Measurements from ENCODE around the gene TRABD2A. TPM values are rescaled to one million over a fixed set of nuclear protein-coding genes. Genes with fewer than 3 reads are reported as not detected.

Gene TRABD2A
- total and polyA plus RNA-seq, 2 of the 13 experiments (the other 11 are each of a cell fraction or from before 2014, with no cell fraction given) = 0.15 TPM; not detected in 1

DNA sequence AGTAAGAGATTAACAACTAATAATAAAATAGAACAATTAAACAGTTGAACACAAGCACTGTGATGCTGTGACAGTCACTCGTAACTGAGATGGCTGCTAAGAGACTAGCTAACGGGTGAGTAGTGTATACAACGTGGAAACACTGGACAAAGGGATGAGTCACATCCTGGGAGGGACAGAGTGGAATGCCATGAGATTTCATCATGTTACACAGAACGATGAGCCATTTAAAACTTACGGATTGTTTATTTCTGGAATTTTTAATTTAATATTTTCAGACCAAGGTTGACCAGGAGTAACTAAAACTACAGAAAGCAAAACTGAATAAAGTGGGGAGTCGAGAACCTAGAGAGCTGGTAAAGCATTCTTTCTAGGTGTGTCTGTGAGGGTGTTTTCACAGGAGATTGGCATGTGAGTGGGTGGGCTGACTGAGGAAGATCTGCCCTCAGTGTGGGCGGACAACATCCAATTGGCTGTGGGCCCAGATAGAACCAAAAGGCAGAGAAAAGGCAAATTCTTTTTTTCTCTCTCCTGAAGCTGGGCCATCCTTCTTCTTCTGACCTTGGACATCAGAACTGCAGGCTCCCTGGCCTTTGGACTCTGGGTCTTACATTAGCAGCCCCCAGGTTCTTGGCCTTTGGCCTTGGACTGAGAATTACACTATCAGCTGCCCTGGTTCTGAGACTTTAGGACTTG is 39.1 kb upstream of the TRABD2A start (continued):
- TF ChIP-seq, protein P1, sequence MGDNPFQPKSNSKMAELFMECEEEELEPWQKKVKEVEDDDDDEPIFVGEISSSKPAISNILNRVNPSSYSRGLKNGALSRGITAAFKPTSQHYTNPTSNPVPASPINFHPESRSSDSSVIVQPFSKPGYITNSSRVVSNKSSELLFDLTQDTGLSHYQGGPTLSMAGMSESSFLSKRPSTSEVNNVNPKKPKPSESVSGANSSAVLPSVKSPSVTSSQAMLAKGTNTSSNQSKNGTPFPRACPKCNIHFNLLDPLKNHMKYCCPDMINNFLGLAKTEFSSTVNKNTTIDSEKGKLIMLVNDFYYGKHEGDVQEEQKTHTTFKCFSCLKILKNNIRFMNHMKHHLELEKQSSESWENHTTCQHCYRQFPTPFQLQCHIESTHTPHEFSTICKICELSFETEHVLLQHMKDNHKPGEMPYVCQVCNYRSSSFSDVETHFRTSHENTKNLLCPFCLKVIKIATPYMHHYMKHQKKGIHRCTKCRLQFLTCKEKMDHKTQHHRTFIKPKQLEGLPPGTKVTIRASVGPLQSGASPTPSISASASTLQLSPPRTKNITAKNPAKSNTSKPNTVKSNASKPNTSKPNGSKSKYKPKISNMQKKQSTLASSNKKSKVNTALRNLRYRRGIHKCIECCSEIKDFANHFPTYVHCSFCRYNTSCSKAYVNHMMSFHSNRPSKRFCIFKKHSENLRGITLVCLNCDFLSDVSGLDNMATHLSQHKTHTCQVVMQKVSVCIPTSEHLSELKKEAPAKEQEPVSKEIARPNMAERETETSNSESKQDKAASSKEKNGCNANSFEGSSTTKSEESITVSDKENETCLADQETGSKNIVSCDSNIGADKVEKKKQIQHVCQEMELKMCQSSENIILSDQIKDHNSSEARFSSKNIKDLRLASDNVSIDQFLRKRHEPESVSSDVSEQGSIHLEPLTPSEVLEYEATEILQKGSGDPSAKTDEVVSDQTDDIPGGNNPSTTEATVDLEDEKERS (CRISPR knock-in tag; IDR thresholded peaks at IDR 0.05) = no peak
- TF ChIP-seq ATF3 (CRISPR knock-in tag; IDR thresholded peaks at IDR 0.05) (peak; percentile 97), TGIF2 (CRISPR knock-in tag; IDR thresholded peaks at IDR 0.05) (no peak; the same call in 1 of the 2 replicates), TAF1 (CRISPR knock-in tag; IDR thresholded peaks at IDR 0.05) (peak; percentile 34; the same call in 1 of the 2 replicates), ZNF576 (CRISPR knock-in tag; IDR thresholded peaks at IDR 0.05) (no peak), IKZF1 (IDR thresholded peaks at IDR 0.05) (no peak), ZNF207 (IDR thresholded peaks at IDR 0.05; ENCODE audit: borderline replicate concordance) (no peak), CBX2 (IDR thresholded peaks at IDR 0.05; ENCODE audit: low read depth, low read length) (no peak), CBX2 (CRISPR knock-in tag; IDR thresholded peaks at IDR 0.05; ENCODE audit: low read depth) (no peak), HOXA7 (CRISPR knock-in tag; IDR thresholded peaks at IDR 0.05) (no peak), UBTF (CRISPR knock-in tag; IDR thresholded peaks at IDR 0.05) (no peak), GPN1 (CRISPR knock-in tag; IDR thresholded peaks at IDR 0.05; ENCODE audit: borderline replicate concordance) (no peak), IRX3 (CRISPR knock-in tag; IDR thresholded peaks at IDR 0.05; ENCODE audit: borderline replicate concordance, low read depth) (no peak), KDM6A (CRISPR knock-in tag; IDR thresholded peaks at IDR 0.05; ENCODE audit: low read depth) (peak; percentile 22), GABPB1 (CRISPR knock-in tag; IDR thresholded peaks at IDR 0.05) (peak; percentile 18; the same call in 1 of the 2 replicates), TEAD3 (CRISPR knock-in tag; optimal IDR thresholded peaks at IDR 0.05; ENCODE audit: borderline replicate concordance) (peak; percentile 93), ZFP82 (CRISPR knock-in tag; IDR thresholded peaks at IDR 0.05; ENCODE audit: borderline replicate concordance) (no peak), NFATC3 (CRISPR knock-in tag; IDR thresholded peaks at IDR 0.05) (no peak), RAD21 (CRISPR knock-in tag; IDR thresholded peaks at IDR 0.05) (no peak), ZNF317 (CRISPR knock-in tag; IDR thresholded peaks at IDR 0.05) (0 out of 2 replicates have a peak, but pooled peaks have one; percentile 1)
- TF ChIP-seq, protein P2, sequence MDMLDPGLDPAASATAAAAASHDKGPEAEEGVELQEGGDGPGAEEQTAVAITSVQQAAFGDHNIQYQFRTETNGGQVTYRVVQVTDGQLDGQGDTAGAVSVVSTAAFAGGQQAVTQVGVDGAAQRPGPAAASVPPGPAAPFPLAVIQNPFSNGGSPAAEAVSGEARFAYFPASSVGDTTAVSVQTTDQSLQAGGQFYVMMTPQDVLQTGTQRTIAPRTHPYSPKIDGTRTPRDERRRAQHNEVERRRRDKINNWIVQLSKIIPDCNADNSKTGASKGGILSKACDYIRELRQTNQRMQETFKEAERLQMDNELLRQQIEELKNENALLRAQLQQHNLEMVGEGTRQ (IDR thresholded peaks at IDR 0.05; ENCODE audit: low read depth, low read length) = no peak
- TF ChIP-seq, protein P2 (CRISPR knock-in tag; IDR thresholded peaks at IDR 0.05; ENCODE audit: borderline replicate concordance) = no peak
